ENCODE data around the gene TMPRSS9. TPM values are rescaled to one million over a fixed set of nuclear protein-coding genes. Genes with fewer than 3 reads are reported as not detected.
"Not testable (repeated sequence)": the region's sequence is repeated elsewhere in the genome, so short reads cannot be mapped to it uniquely, and the experiment has no call there.

The TMPRSS9 gene
- total and polyA plus RNA-seq, 4 experiments from 2014 or later = not detected

GRCh38 chr19:2395293-2395829, 35.3 kb downstream of the TMPRSS9 start:
- intact Hi-C loops (cut with micrococcal nuclease); H3K27ac ChIP-seq (ENCODE audit: low read depth, low read length); H3K4me3 Mint-ChIP-seq; H3K9me3 Mint-ChIP-seq; H3K27ac Mint-ChIP-seq; H3K9me3 ChIP-seq (ENCODE audit: control insufficient read depth in 1 of 2, low read length in 2 of 2); H3K4me1 ChIP-seq (ENCODE audit: insufficient read depth, low read length); H3K36me3 Mint-ChIP-seq; H3K4me3 ChIP-seq (ENCODE audit: low read length in 2 of 2); H3K27me3 ChIP-seq (ENCODE audit: insufficient read depth, low read length); H3K36me3 ChIP-seq (ENCODE audit: insufficient read depth, low read length); DNase-seq; H3K27me3 Mint-ChIP-seq: not testable (repeated sequence)
- ChIA-PET CTCF (ENCODE audit: partially characterized antibody) (interaction anchor here (1.4 to 9.3 kb wide), 2 partner anchors 118 to 216 kb away, joined by 3 to 81 read pairs; no protein-coding TSS in a partner anchor), POLR2A (ENCODE audit: partially characterized antibody) (interaction anchor here (0.9 to 1.2 kb wide), 2 partner anchors 67 to 125 kb away, joined by 3 to 4 read pairs; partner anchors contain the start of genes LSM7 and SPPL2B)
- peaks cover 2 to 15% (median 4%) of the 10 kb centered on the region in 4 donors for H3K4me1 Mint-ChIP-seq

- H3K27me3 ChIP-seq (ENCODE audit: insufficient read depth, low read length); H3K4me3 Mint-ChIP-seq; H3K9me3 Mint-ChIP-seq; DNase-seq; H3K36me3 Mint-ChIP-seq; H3K9me3 ChIP-seq (ENCODE audit: control insufficient read depth in 1 of 2, low read length in 2 of 2); H3K4me3 ChIP-seq (ENCODE audit: low read length in 2 of 2); H3K27me3 Mint-ChIP-seq; POLR2A ChIA-PET (ENCODE audit: partially characterized antibody); H3K27ac ChIP-seq (ENCODE audit: low read depth, low read length); H3K4me1 ChIP-seq (ENCODE audit: insufficient read depth, low read length); intact Hi-C loops (cut with micrococcal nuclease); H3K27ac Mint-ChIP-seq; H3K36me3 ChIP-seq (ENCODE audit: insufficient read depth, low read length): not testable (repeated sequence)
- H3K4me1 Mint-ChIP-seq = peaks cover 0 to 10% (median 0%) of the 10 kb centered on the region in 4 donors
- CTCF ChIA-PET (ENCODE audit: partially characterized antibody) = interaction anchor here (9.3 kb wide), 1 partner anchor 120 kb away, joined by 81 read pairs; no protein-coding TSS in a partner anchor
These were observed 37.1 kb downstream of the TMPRSS9 start for GRCh38 chr19:2397173-2397572.

GRCh38 chr19:2398735-2399305, 38.8 kb downstream of the TMPRSS9 start:
- Histone ChIP-seq H3K4me3 (ENCODE audit: low read length in 2 of 2) (no peak overlapping the region), H3K27me3 (ENCODE audit: insufficient read depth, low read length) (no peaks in the 10 kb centered on the region), H3K4me1 (ENCODE audit: insufficient read depth, low read length) (no peaks in the 10 kb centered on the region), H3K9me3 (ENCODE audit: control insufficient read depth in 1 of 2, low read length in 2 of 2) (no peaks in the 10 kb centered on the region), H3K36me3 (ENCODE audit: insufficient read depth, low read length) (no peaks in the 10 kb centered on the region), H3K27ac (ENCODE audit: low read depth, low read length) (no peak overlapping the region)
- intact Hi-C loops (cut with micrococcal nuclease) = no loop called here
- H3K27ac Mint-ChIP-seq = no peak overlapping the region
- H3K36me3 Mint-ChIP-seq = no peaks in the 10 kb centered on the region
- H3K27me3 Mint-ChIP-seq = no peaks in the 10 kb centered on the region
- ChIA-PET CTCF (ENCODE audit: partially characterized antibody) (no interaction called here), POLR2A (ENCODE audit: partially characterized antibody) (no interaction called here)
- peaks cover 0 to 10% (median 0%) of the 10 kb centered on the region in 4 donors for H3K4me1 Mint-ChIP-seq
- no peak for DNase-seq
- H3K9me3 Mint-ChIP-seq = no peaks in the 10 kb centered on the region
- no peak overlapping the region for H3K4me3 Mint-ChIP-seq

- intact Hi-C loops (cut with micrococcal nuclease) = no loop called here
- no peaks in the 10 kb centered on the region for H3K9me3 Mint-ChIP-seq
- Histone ChIP-seq H3K9me3 (ENCODE audit: control insufficient read depth in 1 of 2, low read length in 2 of 2) (no peaks in the 10 kb centered on the region), H3K4me1 (ENCODE audit: insufficient read depth, low read length) (no peaks in the 10 kb centered on the region), H3K27ac (ENCODE audit: low read depth, low read length) (no peak overlapping the region), H3K36me3 (ENCODE audit: insufficient read depth, low read length) (no peaks in the 10 kb centered on the region), H3K4me3 (ENCODE audit: low read length in 2 of 2) (no peak overlapping the region), H3K27me3 (ENCODE audit: insufficient read depth, low read length) (no peaks in the 10 kb centered on the region)
- H3K4me3 Mint-ChIP-seq = no peak overlapping the region
- H3K4me1 Mint-ChIP-seq = peaks cover 0 to 3% (median 0%) of the 10 kb centered on the region in 4 donors
- no peak overlapping the region for H3K27ac Mint-ChIP-seq
- H3K27me3 Mint-ChIP-seq = no peaks in the 10 kb centered on the region
- no peaks in the 10 kb centered on the region for H3K36me3 Mint-ChIP-seq
- ChIA-PET POLR2A (ENCODE audit: partially characterized antibody) (no interaction called here), CTCF (ENCODE audit: partially characterized antibody) (no interaction called here)
- no peak for DNase-seq
These were observed 39.5 kb downstream of the TMPRSS9 start for GRCh38 chr19:2399582-2399981.

GRCh38 chr19:2408247-2408646, 48.2 kb downstream of the TMPRSS9 start:
- intact Hi-C loops (cut with micrococcal nuclease) = no loop called here
- H3K4me1 ChIP-seq (ENCODE audit: insufficient read depth, low read length) = no peaks in the 10 kb centered on the region
- H3K36me3 ChIP-seq (ENCODE audit: insufficient read depth, low read length) = no peaks in the 10 kb centered on the region
- no peaks in the 10 kb centered on the region for H3K36me3 Mint-ChIP-seq
- peaks cover 0 to 2% (median 0%) of the 10 kb centered on the region in 4 donors for H3K4me1 Mint-ChIP-seq
- no peak for DNase-seq
- H3K27ac Mint-ChIP-seq = no peak overlapping the region
- no peaks in the 10 kb centered on the region for H3K9me3 ChIP-seq (ENCODE audit: control insufficient read depth in 1 of 2, low read length in 2 of 2)
- no peak overlapping the region for H3K27ac ChIP-seq (ENCODE audit: low read depth, low read length)
- CTCF ChIA-PET (ENCODE audit: partially characterized antibody) = interaction anchor here (0.5 kb wide), 1 partner anchor 582 kb away, joined by 4 read pairs; no protein-coding TSS in a partner anchor
- H3K27me3 Mint-ChIP-seq = peaks cover 4 to 6% of the 10 kb centered on the region in 2 donors
- POLR2A ChIA-PET (ENCODE audit: partially characterized antibody) = no interaction called here
- no peaks in the 10 kb centered on the region for H3K27me3 ChIP-seq (ENCODE audit: insufficient read depth, low read length)
- H3K4me3 ChIP-seq (ENCODE audit: low read length in 2 of 2) = no peak overlapping the region
- H3K9me3 Mint-ChIP-seq = no peaks in the 10 kb centered on the region
- H3K4me3 Mint-ChIP-seq = no peak overlapping the region

GRCh38 chr19:2409352-2409912, 49.4 kb downstream of the TMPRSS9 start:
- DNase-seq = no peak
- no peak overlapping the region for H3K4me3 Mint-ChIP-seq
- POLR2A ChIA-PET (ENCODE audit: partially characterized antibody) = interaction anchor here (0.7 kb wide), 1 partner anchor 132 kb away, joined by 4 read pairs; no protein-coding TSS in a partner anchor
- H3K27ac Mint-ChIP-seq = no peak overlapping the region
- Histone ChIP-seq H3K36me3 (ENCODE audit: insufficient read depth, low read length) (no peaks in the 10 kb centered on the region), H3K9me3 (ENCODE audit: control insufficient read depth in 1 of 2, low read length in 2 of 2) (no peaks in the 10 kb centered on the region), H3K4me3 (ENCODE audit: low read length in 2 of 2) (no peak overlapping the region), H3K27me3 (ENCODE audit: insufficient read depth, low read length) (no peaks in the 10 kb centered on the region), H3K4me1 (ENCODE audit: insufficient read depth, low read length) (no peaks in the 10 kb centered on the region), H3K27ac (ENCODE audit: low read depth, low read length) (no peak overlapping the region)
- CTCF ChIA-PET (ENCODE audit: partially characterized antibody) = no interaction called here
- H3K9me3 Mint-ChIP-seq = no peaks in the 10 kb centered on the region
- H3K36me3 Mint-ChIP-seq = no peaks in the 10 kb centered on the region
- intact Hi-C loops (cut with micrococcal nuclease) = no loop called here
- H3K27me3 Mint-ChIP-seq = peaks cover 4 to 6% of the 10 kb centered on the region in 2 donors
- H3K4me1 Mint-ChIP-seq = peaks cover 0 to 2% (median 0%) of the 10 kb centered on the region in 4 donors

- CTCF ChIA-PET (ENCODE audit: partially characterized antibody) = no interaction called here
- intact Hi-C loops (cut with micrococcal nuclease) = no loop called here
- no peak for DNase-seq
- no peak overlapping the region for H3K27ac ChIP-seq (ENCODE audit: low read depth, low read length)
- peaks cover 0 to 2% (median 0%) of the 10 kb centered on the region in 4 donors for H3K4me1 Mint-ChIP-seq
- no peaks in the 10 kb centered on the region for H3K4me1 ChIP-seq (ENCODE audit: insufficient read depth, low read length)
- H3K9me3 ChIP-seq (ENCODE audit: control insufficient read depth in 1 of 2, low read length in 2 of 2) = no peaks in the 10 kb centered on the region
- H3K27me3 Mint-ChIP-seq = peaks cover 4 to 6% of the 10 kb centered on the region in 2 donors
- no peaks in the 10 kb centered on the region for H3K36me3 ChIP-seq (ENCODE audit: insufficient read depth, low read length)
- no peaks in the 10 kb centered on the region for H3K36me3 Mint-ChIP-seq
- no peak overlapping the region for H3K4me3 ChIP-seq (ENCODE audit: low read length in 2 of 2)
- H3K27ac Mint-ChIP-seq = no peak overlapping the region
- POLR2A ChIA-PET (ENCODE audit: partially characterized antibody) = interaction anchor here (0.6 to 0.7 kb wide), 2 partner anchors 133 to 283 kb away, joined by 3 to 4 read pairs; no protein-coding TSS in a partner anchor
- no peaks in the 10 kb centered on the region for H3K9me3 Mint-ChIP-seq
- H3K4me3 Mint-ChIP-seq = no peak overlapping the region
- no peaks in the 10 kb centered on the region for H3K27me3 ChIP-seq (ENCODE audit: insufficient read depth, low read length)
These were observed 50.0 kb downstream of the TMPRSS9 start for GRCh38 chr19:2410023-2410422.

All from CD4-positive, alpha-beta memory T cell (primary cell).